HG03175 (cell line): Measurements from ENCODE around the gene COL15A1.

ENCODE experiments used
- ATAC-seq: cut with Tn5 transposase; IDR thresholded peaks from one replicate; pipeline ENCODE4 v1.9.1; 2021; ENCODE audit warnings: mild to moderate bottlenecking, moderate library complexity; ENCODE audit not compliant: unreplicated experiment

The COL15A1 gene

DNA sequence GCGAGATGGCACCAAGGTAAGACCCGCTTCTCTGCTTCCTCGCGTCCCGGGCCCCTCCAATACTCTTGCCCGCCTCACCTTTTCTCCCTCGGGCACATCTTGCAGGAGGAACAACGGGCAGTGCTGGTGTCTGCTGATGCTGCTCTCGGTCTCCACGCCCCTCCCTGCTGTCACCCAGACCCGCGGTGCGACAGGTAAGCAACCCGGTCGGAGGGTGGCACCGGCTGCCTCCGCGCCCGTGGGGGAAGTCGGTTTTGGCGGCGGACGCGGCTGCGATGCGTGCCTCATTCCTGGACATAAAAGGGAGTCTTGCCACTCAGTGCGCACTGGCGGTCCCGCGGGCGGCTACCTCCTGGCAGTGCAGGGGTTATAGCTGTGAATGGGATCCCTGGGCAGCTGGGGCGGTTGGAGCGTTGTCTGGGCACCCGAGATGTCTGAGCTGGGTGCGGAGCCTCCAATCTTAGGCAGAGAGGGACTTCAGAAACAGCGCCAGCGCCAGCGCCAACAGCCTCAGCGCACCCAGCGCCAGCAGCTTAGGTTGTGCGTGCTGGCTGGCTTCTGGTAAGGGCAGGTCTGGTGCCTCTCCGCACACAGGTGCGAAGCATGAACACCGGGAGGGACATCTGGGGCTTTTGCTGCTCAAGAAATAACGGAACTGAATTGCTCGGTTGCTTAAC is 488 bp downstream of the COL15A1 start:
- no peak for ATAC-seq

DNA sequence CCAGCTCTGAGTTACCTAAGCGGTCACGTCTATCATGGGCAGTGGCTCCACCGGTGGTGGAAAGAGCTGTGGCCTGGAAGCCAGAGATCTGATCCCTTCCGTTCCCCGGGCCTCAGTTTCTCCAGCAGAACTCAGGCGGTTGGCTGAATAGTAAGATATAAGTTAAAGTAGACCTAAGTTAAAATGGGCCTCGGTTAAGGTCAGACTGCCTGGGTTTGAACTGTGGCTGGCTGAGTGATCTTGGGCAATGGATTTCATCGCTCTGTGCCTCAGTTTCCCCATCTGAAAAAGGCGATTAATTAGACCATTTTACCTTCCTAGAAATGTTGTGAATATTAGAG is 997 bp downstream of the COL15A1 start:
- no peak for ATAC-seq

DNA sequence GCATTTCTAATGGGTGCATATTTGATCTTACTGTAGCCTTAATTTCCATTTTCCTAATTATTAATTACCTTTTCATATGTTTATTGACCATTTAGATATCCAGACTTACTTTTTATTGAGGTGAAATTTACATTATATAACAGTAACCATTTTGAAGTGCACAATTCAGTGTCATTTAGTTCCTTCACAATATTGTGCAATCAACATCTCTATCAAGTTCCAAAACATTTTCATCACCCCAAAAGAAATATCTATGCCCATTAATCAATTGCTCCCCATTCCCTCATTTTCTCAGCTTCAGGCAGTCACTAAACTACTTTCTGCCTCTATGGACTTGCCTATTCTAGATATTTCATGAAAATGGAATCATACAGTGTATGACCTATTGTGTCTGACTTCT is 5.9 kb downstream of the COL15A1 start:
- no peak for ATAC-seq

DNA sequence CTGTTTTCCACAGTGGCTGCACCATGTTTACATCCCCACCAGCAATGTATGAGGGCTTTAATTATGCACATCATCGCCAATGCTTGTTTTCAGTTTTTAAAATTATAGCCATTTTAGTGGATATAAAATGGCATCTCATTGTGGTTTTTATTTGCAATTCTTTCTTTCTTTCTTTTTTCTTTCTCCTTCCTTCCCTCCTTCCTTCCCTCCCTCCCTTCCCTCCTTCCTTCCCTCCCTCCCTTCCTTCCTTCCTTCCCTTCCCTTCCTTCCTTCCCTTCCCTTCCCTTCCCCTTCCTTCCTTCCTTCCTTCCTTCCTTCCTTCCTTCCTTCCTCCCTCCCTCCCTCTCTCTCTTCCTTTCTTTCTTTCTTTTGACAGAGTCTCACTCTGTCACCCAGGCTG is 6.6 kb downstream of the COL15A1 start:
- ATAC-seq: no peak

DNA sequence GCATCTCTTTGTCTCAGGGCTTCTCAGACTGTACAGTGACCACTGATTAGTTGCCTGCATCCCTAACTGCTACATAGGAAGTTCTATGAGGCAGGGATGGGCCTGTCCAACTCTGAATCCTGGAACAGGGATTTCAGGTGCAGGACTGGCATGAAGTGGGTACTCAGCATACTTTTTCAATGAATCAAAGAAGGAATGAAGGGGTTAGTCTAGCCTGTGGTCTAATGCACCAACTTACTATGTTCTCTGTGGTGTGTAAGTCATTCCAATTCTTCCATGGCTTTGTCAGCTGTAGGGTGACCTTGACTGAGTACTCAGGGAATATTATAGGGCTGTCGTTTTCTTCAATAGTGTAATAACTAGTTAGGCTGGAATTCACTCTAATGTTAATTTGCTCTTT is 8.3 kb downstream of the COL15A1 start:
- no peak for ATAC-seq

DNA sequence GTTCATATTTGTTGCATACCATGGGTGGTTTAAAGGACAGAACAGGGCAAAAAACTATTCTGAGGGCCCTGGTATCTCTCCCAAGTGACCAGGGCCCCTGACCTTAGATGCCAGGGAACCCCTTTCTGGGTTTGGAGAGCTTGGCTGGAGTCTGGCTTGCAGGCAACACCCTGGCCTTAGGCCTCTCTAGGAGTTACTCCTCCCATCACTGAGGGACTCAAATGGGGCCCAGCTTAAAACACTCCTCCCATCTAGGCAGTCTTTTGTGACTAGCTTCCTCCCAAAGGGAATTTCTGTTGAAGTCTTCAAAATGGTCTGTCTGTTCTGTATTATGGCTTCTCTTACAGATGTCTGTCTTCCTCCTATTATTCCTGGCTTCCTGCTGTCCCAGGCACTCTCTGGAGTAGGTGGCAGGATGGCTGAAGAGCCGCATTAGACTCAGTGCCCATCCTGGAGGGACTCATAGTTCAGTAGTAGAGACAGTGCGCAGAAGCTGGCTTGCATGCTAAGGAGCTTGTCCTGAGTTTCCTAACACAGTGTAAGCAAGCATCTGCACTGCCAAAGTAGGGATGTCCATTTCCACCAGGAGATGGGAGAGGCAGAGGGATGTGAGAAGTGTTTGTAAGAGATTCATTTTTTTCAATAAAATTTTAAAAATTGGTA is 10.0 kb downstream of the COL15A1 start:
- no peak for ATAC-seq

DNA sequence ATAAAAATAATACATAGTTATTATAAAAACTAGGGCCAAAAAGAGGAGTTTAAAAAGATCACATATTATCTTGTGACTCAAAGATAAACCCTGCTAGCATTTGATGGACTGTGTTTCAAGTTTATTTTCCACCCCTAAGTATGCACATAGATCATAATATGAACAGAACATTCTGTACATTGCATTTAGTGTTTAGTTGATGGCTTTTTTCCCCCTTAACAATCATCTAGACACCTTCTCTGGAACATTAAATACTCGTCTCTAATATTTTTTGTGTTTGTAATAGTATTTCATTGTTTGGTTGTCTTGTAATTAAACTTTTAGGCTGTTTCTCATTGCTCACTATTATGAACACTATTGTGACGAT is 10.5 kb downstream of the COL15A1 start:
- no peak for ATAC-seq

DNA sequence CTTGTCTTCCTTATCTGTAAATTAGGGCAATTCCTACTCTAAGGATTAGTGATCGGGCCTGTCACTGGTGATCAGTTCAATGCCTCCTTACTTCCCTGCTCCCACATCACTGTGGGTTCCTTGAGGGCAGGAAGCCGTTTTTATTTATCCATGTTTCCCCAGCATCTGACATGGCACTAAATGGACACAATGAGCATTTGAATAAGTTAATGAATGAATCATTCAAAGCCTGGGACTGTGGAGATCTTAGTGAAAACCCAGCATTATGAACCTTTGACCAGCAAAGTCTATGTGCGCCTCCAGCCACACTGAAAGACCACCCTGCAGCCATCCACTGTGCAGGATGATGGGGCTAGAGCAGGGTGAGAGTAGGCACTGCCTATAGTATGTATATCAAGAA is 11.6 kb downstream of the COL15A1 start:
- ATAC-seq: no peak

DNA sequence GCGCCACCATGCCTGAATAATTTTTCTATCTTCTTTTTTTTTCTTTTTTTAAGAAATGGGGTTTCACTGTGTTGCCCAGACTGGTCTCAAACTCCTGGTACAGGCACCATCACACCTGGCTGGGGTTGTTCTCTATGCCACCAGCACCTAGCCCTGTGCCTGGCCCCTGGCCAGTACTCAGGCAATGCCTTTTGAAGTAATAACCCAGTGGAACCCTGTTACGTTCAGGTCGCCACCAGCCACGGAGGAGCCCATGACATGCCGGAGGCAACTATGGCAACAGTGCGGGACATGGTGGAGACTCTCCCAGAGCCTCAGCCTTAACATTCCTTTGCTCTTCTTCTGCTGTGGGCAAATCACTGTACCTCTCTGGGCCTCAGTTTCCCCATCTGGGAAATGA is 14.1 kb downstream of the COL15A1 start:
- ATAC-seq: no peak

DNA sequence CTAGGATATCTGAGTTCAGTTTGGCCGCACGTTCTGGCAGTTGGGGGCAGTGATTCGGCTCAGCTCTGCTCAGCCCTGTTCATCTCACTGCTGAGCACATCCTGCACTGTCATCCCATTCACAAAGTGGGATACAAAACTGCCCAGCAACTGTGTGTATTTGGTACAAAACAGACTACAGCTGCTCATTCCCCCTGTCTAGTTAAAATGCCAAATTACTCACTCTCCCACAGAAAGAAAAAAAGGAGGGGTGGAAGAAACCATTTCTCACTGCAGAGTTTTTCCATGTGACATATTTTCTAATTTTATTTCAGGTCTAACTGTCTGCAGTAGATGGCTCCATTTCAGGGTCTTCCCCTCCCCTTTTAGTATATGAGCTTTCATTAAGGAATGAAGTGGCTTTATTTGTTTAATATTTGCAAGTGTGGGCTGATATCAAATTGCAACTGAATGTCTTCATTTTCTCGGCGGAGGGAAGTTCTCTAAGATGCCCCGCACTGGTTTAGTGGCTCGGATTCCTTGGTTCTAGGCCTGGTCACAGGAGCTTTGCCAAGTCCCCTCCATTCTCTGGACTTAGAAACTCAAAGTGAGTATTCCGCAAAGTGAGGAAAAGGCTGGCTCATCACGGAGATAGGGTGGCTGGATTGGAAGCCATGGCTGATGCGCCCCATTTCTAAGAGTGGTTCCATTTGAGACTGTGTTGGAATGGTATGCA is 14.7 kb downstream of the COL15A1 start:
- ATAC-seq: no peak

DNA sequence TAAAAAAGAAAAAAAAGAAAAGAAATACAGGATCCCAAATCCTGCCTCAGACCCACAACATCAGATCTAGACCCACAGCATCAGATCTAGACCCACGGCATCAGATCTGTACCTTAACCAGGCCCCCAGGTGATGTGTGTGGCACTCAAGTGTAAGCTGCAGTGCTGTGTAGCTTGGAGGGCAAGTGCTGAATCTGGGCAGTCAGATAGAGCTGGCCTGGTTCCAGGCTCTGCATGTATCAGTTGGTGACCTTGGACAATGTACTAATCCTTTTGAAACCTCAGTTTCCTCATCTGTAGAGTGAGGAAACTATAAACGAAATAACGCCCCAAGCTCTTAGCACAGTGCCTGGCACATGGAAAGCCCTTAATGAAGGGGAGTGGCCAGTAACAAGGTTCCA is 16.7 kb downstream of the COL15A1 start:
- no peak for ATAC-seq

DNA sequence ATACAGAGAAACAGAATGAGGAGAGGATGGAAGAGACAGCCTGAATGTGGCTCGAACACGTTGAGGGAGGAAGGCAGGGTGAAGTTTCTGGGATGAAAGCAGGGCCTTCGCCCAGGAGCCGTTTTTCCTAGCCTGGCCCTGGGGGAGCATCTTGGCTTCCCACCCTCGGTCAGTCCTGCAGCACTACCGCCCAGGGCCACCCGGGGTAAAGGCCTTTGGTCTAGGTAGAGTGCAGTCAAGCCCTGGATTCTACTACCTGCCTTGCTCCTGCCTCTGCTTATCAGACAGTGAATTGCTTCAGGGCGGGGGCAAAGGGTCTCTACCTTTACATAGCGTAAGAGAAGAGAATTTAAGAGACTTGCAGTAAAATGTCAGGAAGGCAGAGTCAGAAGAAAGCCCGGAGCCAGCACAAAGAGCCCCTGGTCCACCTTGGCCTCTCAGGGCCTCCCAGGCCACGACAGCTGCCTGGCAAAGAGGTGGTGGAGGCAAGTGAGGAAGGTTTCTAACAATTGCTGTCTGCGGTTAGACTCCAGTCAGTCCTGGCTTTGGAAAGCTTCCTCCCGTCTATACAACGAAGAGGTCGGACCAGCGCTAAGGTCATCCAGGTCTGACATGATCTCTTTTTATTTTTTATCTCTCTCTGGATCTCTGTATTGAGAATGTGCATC is 17.9 kb downstream of the COL15A1 start:
- ATAC-seq: no peak

DNA sequence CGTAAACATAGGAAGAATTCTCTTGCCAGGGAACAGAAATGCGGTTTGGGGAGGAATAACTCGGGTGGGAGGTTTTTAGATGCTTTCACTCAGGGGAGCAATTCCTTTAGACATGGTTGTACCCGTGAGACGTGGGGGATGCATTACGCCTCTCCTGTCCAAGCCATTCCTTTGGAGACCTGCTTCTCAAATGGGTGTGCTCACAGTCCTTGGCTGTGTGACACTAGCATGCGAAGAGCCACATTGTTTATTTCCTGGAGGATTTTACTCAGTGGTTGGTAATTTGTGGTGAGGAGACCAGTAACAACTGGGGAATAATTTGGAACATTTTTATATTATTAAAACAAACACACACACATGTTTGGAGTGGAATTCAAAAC is 18.5 kb downstream of the COL15A1 start:
- no peak for ATAC-seq

DNA sequence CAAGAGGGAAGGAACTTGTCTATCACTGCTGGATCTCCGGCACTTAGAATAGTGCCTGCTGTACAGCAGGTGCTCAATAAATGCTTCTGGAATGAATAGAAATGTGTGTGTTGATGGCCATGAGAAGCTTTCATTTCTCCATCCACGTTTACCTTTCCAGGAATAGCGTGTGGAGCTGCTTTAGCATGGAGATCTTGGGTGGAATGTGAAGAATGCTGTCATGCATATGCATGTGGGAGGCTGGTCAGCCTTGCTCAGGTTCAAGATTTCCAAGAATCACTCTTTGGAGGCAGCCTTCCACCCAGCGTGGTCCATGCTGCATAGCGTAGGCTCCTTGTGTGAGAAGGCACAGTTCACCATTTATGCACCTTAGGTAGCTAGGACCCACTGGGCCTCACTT is 19.2 kb downstream of the COL15A1 start:
- ATAC-seq: no peak

DNA sequence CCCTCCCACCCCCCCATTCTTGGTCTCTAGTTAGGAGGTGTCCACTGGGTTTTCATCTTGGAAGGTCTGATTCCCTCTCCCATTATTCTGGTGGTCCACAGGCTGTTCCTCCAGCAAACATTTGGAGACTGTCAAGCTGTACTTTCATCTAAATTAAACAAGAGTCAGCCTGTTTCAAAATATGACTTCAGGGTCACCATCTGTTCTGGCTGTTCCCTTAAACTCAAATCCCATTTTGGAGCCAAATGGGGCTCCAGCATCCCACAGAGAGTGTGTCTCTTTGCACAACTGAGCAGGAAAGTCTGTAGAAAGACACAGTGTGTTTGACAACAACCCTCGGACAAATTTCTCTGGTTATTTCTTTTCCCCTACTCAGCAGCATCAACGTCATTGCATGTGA is 20.5 kb downstream of the COL15A1 start:
- ATAC-seq: no peak

DNA sequence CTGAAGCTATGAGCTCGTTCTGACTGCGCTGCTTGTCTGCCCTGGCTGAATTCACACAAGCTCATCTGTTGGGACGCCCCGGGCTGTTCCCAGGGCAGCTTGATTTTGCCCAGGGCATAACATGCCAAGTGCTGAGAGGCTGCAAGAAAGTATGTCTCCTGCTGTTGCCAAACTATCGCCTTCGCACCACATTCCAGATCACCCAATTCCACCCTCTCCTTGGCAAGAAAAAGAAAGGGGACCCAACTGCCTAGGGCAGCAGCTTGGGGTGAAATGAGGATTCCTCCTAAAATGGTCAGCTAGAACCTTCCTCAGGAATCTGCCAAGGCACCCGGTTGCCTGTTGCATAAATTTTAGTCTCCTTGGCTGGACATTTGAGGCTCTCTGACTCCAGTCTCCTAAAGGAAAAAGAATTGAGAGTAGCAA is 21.2 kb downstream of the COL15A1 start:
- ATAC-seq: no peak

DNA sequence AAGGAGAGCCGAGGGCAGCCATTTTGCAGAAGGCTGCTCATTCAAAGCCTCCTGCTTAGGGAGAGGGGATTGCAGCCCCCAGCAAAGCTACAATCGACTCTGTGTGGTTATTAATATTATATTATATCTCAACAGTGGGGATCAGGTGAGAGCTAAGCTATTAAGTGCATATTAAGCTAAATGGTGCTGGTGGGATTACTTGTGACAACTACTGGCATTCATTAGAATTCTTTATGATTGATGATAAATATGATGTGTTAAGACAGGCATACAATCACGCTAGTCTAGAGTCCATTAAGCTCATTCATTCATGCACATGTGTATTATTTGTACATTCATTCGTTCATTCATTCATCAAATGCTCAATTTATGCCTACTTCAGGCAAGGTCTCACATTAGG is 23.0 kb downstream of the COL15A1 start:
- ATAC-seq: no peak

DNA sequence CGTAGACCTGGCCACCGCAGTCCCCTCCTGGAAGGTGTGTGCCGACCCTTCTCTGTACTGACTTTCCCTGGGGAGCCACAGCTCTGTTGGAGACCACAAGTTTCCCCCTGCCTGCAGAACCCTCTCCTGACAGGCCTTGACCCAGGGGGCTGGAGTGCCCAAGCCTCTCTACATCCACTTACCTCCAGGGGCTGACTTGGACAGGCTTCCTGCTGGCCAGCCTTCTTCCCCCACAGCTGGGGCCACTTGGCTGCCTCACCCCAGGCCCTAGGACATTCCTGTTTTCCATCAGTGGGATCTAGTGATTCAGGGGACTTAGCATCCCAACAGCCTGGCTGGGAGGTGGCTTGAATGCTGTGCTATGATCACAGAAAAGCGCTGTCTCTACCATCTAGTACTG is 23.6 kb downstream of the COL15A1 start:
- ATAC-seq: no peak

DNA sequence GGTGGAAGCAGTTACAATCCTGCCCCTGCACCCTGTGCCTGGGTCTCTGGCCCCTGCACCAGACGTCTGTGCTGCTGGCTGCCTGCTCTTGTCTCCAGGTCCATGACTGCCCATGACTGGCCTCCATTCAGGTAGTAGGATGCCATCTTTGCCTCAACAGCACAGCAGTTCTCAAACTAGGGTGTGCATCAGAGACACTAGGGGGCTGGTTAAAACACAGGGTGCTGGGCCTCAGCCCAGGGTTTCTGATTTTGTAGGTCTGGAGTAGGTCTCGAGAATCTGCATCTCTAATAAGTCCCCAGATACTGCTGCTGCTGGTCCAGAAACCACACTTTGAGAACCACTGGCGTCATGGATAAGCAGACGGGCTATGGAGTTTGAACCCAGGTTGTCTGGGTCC is 24.0 kb downstream of the COL15A1 start:
- ATAC-seq: no peak

DNA sequence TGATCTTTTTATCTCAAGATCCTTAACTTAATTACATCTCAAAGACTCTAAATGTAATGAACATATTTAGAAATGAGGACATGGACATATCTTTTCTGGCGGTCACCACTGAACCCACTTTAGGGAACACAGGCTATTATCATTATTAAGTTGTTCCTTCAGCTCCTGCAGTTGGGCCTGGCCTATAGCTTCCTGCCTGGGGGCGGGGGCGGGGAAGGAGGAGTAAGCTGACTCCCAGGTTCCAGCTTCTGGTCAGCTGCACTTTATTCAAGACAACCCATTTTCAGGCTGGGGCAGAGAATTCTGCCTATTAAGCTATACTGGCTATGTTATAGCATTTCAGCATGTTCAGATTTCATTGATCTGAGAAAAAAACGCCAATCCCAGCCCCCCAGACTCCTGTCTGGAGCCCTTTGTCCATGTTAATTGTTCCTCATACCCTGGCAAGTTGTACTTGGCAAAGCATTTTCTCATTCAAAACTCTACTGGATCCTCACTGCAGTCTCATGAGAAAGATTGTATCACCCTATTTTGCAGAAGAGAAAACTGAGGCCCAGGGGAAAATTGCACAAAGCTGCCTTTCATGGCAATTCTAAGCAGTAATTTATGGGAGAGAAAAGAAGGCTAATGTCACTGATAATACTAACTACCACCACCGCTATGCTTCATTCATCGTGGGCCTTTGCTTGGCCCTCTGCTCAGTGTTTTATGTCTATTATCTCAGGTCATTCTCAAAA is 25.1 kb downstream of the COL15A1 start:
- no peak for ATAC-seq

DNA sequence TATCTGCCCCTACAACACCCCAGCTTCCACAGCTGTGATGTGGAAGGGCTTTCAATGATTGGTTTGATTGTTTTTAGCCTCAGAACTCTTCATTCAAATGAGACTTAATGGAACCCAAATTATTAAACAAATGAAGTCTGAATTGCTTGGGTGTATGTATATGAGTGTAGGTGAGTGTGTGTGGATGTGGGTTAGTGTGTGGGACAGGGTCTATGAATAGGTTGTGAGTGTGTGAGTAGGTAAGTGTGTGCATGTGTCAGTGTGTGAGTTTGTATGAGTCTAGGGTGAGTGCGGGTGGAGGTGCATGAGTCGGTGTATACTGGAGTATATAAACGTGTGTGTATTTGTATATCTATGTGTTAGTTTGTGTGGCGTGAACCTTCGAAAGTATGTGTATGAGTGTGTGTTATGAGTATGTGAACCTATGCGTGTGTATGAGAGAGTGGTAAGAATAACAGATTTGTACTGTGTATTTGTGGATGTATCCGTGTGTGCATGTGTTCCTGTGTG is 26.9 kb downstream of the COL15A1 start:
- no peak for ATAC-seq
